Caco-2 (cell line): ENCODE measurements around the gene CD82. TPM values are rescaled to one million over a fixed set of nuclear protein-coding genes. Genes with fewer than 3 reads are reported as not detected.

Experiments
- BruUV-seq: library from RNA; stranded (reverse); fragments of 400-500 nt; replicated peaks from 2 replicates; lab custom pipeline; 2021; lab: Mats Ljungman, UMichigan
- CTCF ChIA-PET: fragments of 300-600 bp; sonication (Branson Sonifier 250); formaldehyde crosslinking; loops from one replicate; lab custom pipeline; 2022; ENCODE audit warnings: antibody characterized with exemption; lab: Charles Lee
- POLR2A ChIA-PET: fragments of 300-600 bp; sonication (Branson Sonifier 250); formaldehyde crosslinking; loops from one replicate; lab custom pipeline; 2022; ENCODE audit warnings: antibody characterized with exemption; lab: Charles Lee
- DNase-seq, 2 experiments: peaks; one replicate each; pipeline versions ENCODE4 v3.0.0 to v3.0.0-alpha.2; 2020 to 2022
- H3K27me3 ChIP-seq: replicated peaks from 2 replicates; pipeline ENCODE4 v1.6.0; 2011; ENCODE audit warnings: low read length; ENCODE audit not compliant: control insufficient read depth, insufficient read depth
- H3K36me3 ChIP-seq: 2 replicates; pipeline ENCODE4 v1.5.1; 2011; ENCODE audit warnings: low read length; ENCODE audit not compliant: control insufficient read depth, insufficient read depth
- H3K4me1 ChIP-seq: fragments of 250-450 bp; sonication (Bioruptor Pico); 2 replicates; pipeline ENCODE4 v1.5.1; 2020; ENCODE audit warnings: mild to moderate bottlenecking
- H3K4me3 ChIP-seq: 2 replicates; pipeline ENCODE4 v1.5.1; 2011; ENCODE audit warnings: low read depth, mild to moderate bottlenecking, control low read depth, low read length
- H3K9me3 ChIP-seq: fragments of 250-450 bp; sonication (Bioruptor Pico); 2 replicates; pipeline ENCODE4 v1.5.1; 2020; ENCODE audit warnings: mild to moderate bottlenecking, moderate library complexity
- H3K27ac Mint-ChIP-seq: one replicate; pipeline ENCODE4 v1.8.0; 2022; ENCODE audit warnings: mixed read lengths; ENCODE audit not compliant: unreplicated experiment
- H3K27me3 Mint-ChIP-seq: one replicate; pipeline ENCODE4 v1.8.0; 2022; ENCODE audit warnings: mixed read lengths; ENCODE audit not compliant: insufficient read depth, unreplicated experiment
- H3K36me3 Mint-ChIP-seq: one replicate; pipeline ENCODE4 v1.8.0; 2022; ENCODE audit warnings: mild to moderate bottlenecking, mixed read lengths; ENCODE audit not compliant: insufficient read depth, unreplicated experiment
- H3K4me1 Mint-ChIP-seq: one replicate; pipeline ENCODE4 v1.8.0; 2022; ENCODE audit warnings: low read depth, mixed read lengths; ENCODE audit not compliant: unreplicated experiment
- H3K4me3 Mint-ChIP-seq: one replicate; pipeline ENCODE4 v1.8.0; 2022; ENCODE audit warnings: mild to moderate bottlenecking, moderate library complexity, mixed read lengths; ENCODE audit not compliant: unreplicated experiment
- H3K9me3 Mint-ChIP-seq: one replicate; pipeline ENCODE4 v1.8.0; 2022; ENCODE audit warnings: mixed read lengths; ENCODE audit not compliant: unreplicated experiment
- CTCF ChIP-seq, 2 experiments: fragments of 200-600 bp in 1 of 2; IDR thresholded peaks; 1 replicate in 1 of 2; 2 replicates in 1 of 2; pipeline versions ENCODE4 v1.5.1 to v1.8.0; 2011 to 2022; ENCODE audit warnings: antibody characterized with exemption in 1 of 2, control low read depth in 1 of 2, inconsistent platforms in 1 of 2, low read depth in 1 of 2, low read length in 1 of 2, mild to moderate bottlenecking in 1 of 2, moderate library complexity in 1 of 2; ENCODE audit not compliant: insufficient read depth in 1 of 2, severe bottlenecking in 1 of 2, unreplicated experiment in 1 of 2
- intact Hi-C: fragments of 100-400 bp; cut with micrococcal nuclease; formaldehyde crosslinking; loops from one replicate; pipeline ENCODE4 v1.10.0; 2022; ENCODE audit not compliant: unreplicated experiment
- total RNA-seq: library from RNA; stranded (reverse); gene quantifications from 2 replicates; pipeline ENCODE4 v1.2.3, GENCODE V29; 2022

CD82 gene
- total RNA-seq, 1 experiment from 2014 or later: 4.3 TPM

- intact Hi-C loops: loop anchor here (1.0 kb wide), 1 partner anchor 38 kb away; the partner anchor contains the start of gene CD82
- H3K4me3 ChIP-seq: no peak overlapping the region
- TF ChIP-seq CTCF (IDR thresholded peaks at IDR 0.05; ENCODE audit: insufficient read depth in 1 of 2, low read depth in 1 of 2, low read length in 1 of 2, severe bottlenecking in 1 of 2, unreplicated experiment in 1 of 2): no peak
- no peaks in the 10 kb centered on the region for H3K9me3 ChIP-seq
- H3K36me3 ChIP-seq: no peaks in the 10 kb centered on the region
- no peak overlapping the region for H3K27ac Mint-ChIP-seq
- CTCF ChIA-PET: no interaction called here
- no peaks in the 10 kb centered on the region for H3K4me1 Mint-ChIP-seq
- 0 out of 2 replicates have a peak, but pooled peaks cover 5% of the 10 kb centered on the region for H3K4me1 ChIP-seq
- H3K36me3 Mint-ChIP-seq: no peaks in the 10 kb centered on the region
- BruUV-seq: no TSS peak
- H3K4me3 Mint-ChIP-seq: no peak overlapping the region
- H3K9me3 Mint-ChIP-seq: no peaks in the 10 kb centered on the region
- H3K27me3 ChIP-seq: no peaks in the 10 kb centered on the region
- no peak for DNase-seq
- no peaks in the 10 kb centered on the region for H3K27me3 Mint-ChIP-seq
- POLR2A ChIA-PET: no interaction called here
Observed at GRCh38 chr11:44527476-44527875, 38.0 kb upstream of the CD82 start.

- Mint-ChIP-seq H3K4me3 (no peak overlapping the region), H3K36me3 (no peaks in the 10 kb centered on the region), H3K9me3 (no peaks in the 10 kb centered on the region), H3K27ac (no peak overlapping the region), H3K4me1 (no peaks in the 10 kb centered on the region), H3K27me3 (no peaks in the 10 kb centered on the region)
- no peak overlapping the region for H3K4me3 ChIP-seq
- intact Hi-C loops: no loop called here
- no peaks in the 10 kb centered on the region for H3K9me3 ChIP-seq
- no peak for DNase-seq
- POLR2A ChIA-PET: no interaction called here
- 0 out of 2 replicates have a peak, but pooled peaks cover 5% of the 10 kb centered on the region for H3K4me1 ChIP-seq
- no TSS peak for BruUV-seq
- CTCF ChIA-PET: interaction anchor here (0.7 kb wide), 1 partner anchor 89 kb away, joined by 3 read pairs; no protein-coding TSS in a partner anchor
- no peaks in the 10 kb centered on the region for H3K27me3 ChIP-seq
- H3K36me3 ChIP-seq: no peaks in the 10 kb centered on the region
- TF ChIP-seq CTCF (IDR thresholded peaks at IDR 0.05; ENCODE audit: insufficient read depth in 1 of 2, low read depth in 1 of 2, low read length in 1 of 2, severe bottlenecking in 1 of 2, unreplicated experiment in 1 of 2): no peak
Observed at GRCh38 chr11:44528103-44528502, 37.4 kb upstream of the CD82 start.

GRCh38 chr11:44528581-44528980 is 36.9 kb upstream of the CD82 start:
- no peak overlapping the region for H3K27ac Mint-ChIP-seq

More at GRCh38 chr11:44528581-44528980, 36.9 kb upstream of the CD82 start:
- Histone ChIP-seq H3K4me1 (0 out of 2 replicates have a peak, but pooled peaks cover 5% of the 10 kb centered on the region), H3K27me3 (no peaks in the 10 kb centered on the region), H3K4me3 (no peak overlapping the region), H3K36me3 (no peaks in the 10 kb centered on the region), H3K9me3 (no peaks in the 10 kb centered on the region)
- TF ChIP-seq CTCF (IDR thresholded peaks at IDR 0.05; ENCODE audit: insufficient read depth in 1 of 2, low read depth in 1 of 2, low read length in 1 of 2, severe bottlenecking in 1 of 2, unreplicated experiment in 1 of 2): no peak
- intact Hi-C loops: no loop called here
- Mint-ChIP-seq H3K36me3 (no peaks in the 10 kb centered on the region), H3K4me3 (no peak overlapping the region), H3K27me3 (no peaks in the 10 kb centered on the region), H3K9me3 (no peaks in the 10 kb centered on the region), H3K4me1 (no peaks in the 10 kb centered on the region)
- BruUV-seq: no TSS peak
- DNase-seq: no peak
- CTCF ChIA-PET: interaction anchor here (0.7 kb wide), 1 partner anchor 89 kb away, joined by 3 read pairs; no protein-coding TSS in a partner anchor
- POLR2A ChIA-PET: no interaction called here
